GM12874 (cell line): ENCODE results near the gene HBD.
"Not testable (repeated sequence)": the region's sequence is repeated elsewhere in the genome, so short reads cannot be mapped to it uniquely, and the experiment has no call there.

Experiments
- TF ChIP-seq, protein P1 (sequence below): IDR thresholded peaks from 2 replicates; pipeline ENCODE4 v1.5.1; 2011; ENCODE audit warnings: low read depth, mild to moderate bottlenecking, control low read depth, low read length, moderate library complexity; ENCODE audit not compliant: insufficient read depth

HBD gene

DNA sequence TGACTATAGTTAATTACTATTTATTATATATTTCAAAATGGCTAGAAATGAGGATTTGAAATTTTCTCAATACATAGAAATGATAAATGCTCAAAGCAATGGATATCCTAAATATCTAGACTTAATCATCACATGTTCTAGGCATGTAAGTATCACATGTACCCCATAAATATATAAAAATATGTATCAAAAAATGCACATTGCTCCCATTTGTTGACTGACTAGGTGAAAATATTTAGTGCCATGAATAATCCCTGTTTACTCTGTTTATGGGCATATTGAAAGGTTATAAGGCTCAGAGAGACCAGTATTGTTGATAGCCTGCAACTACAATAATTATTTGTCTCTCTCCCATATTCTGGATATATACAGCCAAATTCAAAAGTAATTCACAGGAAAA is 32.3 kb upstream of the HBD start:
- TF ChIP-seq, protein P1, sequence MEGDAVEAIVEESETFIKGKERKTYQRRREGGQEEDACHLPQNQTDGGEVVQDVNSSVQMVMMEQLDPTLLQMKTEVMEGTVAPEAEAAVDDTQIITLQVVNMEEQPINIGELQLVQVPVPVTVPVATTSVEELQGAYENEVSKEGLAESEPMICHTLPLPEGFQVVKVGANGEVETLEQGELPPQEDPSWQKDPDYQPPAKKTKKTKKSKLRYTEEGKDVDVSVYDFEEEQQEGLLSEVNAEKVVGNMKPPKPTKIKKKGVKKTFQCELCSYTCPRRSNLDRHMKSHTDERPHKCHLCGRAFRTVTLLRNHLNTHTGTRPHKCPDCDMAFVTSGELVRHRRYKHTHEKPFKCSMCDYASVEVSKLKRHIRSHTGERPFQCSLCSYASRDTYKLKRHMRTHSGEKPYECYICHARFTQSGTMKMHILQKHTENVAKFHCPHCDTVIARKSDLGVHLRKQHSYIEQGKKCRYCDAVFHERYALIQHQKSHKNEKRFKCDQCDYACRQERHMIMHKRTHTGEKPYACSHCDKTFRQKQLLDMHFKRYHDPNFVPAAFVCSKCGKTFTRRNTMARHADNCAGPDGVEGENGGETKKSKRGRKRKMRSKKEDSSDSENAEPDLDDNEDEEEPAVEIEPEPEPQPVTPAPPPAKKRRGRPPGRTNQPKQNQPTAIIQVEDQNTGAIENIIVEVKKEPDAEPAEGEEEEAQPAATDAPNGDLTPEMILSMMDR = no peak

DNA sequence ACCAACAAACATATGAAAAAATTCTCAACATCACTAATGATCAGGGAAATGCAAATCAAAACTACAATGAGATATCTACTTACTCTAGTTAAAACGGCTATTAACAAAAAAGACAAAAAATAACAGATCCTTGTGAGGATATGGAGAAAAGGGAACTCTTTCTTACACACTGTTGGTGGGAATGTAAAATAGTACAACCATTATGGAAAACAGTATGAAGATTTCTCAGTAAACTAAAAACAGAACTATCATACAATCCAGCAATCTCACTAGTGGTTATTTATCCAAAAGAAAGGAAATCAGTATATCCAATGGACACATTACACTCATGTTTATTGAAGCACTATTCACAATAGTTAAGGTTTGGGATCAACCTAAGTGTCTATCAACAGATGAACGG is 31.5 kb upstream of the HBD start:
- TF ChIP-seq, protein P1 = no peak

DNA sequence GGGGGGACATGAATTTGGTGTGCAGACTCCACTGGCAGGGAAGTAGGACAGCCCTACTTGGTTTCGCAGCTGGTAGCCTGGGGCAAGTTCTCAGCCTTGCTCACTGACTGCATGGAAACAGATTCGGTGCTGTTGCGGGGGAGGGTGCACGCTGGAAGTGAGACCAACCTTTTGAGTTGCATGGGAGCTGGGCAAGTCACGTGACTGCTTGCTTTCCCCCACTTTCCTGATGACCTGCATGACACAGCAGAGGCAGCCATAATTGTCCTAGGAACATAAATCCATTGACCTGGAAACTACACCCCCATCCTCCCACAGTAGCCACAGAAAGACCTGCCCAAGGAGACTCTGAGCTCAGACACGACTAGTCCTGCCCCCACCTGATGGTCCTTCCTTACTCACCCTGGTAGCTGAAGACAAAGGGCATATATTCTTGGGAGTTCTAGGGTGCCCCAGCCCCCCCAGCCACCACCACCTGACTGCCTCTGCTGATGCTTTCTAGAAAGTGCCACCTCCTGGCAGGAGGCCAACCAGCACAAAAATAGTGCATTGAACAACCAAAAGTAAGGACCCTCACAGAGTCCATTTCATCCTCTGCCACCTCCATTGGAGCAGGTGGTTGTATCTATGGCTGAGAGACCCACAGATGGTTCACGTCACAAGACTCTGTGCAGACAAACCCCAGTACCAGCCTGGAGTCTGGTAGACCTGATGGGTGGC is 24.4 kb upstream of the HBD start:
- TF ChIP-seq, protein P1 = no peak

DNA sequence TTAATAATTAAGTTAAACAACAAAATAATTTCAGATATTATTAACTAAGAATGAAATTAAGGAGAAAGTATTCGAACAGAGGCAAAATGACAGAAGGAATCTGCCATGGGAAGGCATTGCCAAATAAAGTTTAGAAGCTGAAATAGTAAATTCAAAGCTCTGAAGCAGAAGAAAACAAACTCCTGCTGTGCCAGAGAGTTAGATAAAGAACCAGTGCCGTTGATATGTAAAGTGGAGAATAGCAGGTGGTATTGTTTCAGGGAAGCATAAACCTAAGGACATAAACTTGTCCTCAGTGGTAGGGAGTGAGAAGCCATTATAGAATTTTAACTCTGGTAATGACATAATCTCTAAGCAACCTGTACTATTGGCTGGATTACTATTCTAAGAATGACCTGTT is 23.0 kb upstream of the HBD start:
- TF ChIP-seq, protein P1 = no peak

DNA sequence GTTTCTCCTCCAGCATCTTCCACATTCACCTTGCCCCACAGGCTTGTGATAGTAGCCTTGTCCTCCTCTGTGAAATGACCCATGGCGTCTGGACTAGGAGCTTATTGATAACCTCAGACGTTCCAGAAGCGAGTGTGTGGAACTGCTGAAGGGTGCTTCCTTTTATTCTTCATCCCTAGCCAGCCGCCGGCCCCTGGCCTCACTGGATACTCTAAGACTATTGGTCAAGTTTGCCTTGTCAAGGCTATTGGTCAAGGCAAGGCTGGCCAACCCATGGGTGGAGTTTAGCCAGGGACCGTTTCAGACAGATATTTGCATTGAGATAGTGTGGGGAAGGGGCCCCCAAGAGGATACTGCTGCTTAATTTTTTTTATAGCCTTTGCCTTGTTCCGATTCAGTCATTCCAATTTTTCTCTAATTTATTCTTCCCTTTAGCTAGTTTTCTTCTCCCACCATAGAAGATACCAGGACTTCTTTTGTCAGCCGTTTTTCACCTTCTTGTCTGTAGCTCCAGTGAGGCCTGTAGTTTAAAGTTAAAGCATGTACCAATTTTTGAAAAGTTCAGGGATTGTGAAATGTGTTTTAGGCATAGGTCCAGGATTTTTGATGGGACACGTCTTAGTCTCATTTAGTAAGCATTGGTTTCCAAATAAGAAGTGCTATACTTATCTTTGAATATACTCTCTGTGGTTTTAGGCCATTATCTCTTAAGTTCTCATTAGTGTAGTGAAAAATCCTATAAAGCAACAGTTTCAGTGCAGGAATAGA is 20.5 kb upstream of the HBD start, which contains the start of gene HBG2:
Gene HBG2 (minus strand): TSS at position 136 of the 768 bp plus-strand sequence. CDS start 53 bp downstream, at position 83.
- TF ChIP-seq, protein P1 = not testable (repeated sequence)

DNA sequence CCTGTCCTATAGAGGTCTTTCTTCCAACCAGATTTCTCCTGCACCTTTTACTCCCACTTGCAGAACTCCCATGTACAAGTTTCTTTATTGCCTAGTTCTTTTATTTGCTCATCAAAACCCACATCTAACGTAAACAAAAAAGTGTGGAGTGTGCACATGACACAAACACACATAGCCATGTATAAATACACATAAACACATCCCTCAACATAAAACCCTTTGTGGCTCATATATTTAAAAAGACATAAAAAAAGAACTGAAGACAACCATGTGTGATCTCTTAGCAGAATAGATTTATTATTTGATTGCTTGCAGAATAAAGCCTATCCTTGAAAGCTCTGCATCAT is 18.6 kb upstream of the HBD start:
- TF ChIP-seq, protein P1 = no peak

DNA sequence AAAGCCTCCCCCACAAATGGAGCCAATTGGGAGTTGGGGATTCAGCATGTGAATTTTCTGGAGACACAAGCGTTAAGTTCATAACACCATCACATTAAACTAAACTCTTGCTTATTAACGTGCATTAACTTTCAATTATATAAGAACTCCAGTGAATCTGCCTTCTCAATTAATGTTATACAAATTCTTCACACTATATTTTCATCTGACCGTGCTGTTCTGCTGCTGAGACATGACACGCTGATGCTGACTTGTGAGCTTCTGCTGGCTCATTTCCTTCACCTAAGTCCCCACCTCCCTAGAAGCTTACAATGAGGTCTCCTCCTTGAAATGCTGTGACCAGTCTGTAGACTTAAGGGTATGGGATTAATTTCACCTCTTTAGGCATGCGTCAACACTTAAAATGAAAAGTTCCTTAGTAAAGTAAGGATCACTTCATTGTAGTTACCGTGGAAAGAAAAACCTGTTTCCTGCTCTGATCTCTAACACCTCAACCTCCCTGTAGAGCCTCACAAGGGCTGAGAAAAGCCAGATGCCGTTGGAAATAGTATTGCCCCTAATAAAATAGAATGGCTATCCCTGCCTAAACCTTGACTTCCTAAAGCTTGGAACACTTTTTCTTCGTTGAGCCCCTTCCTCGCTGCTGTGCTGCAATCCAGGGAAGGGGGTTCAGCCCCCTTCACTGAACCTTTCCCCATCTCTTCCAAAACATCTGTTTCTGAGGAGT is 18.1 kb upstream of the HBD start:
- TF ChIP-seq, protein P1 = no peak
